Nephron progenitor cell (in vitro differentiated cells): ENCODE data around the gene IL1RAPL2.

Source experiments
- DNase-seq: peaks from one replicate; pipeline ENCODE4 v3.0.0; 2021
- H3K27ac Mint-ChIP-seq: 2 replicates; pipeline ENCODE4 v1.8.0; 2021; ENCODE audit warnings: mild to moderate bottlenecking, moderate library complexity, mixed read lengths
- H3K27me3 Mint-ChIP-seq: 2 replicates; pipeline ENCODE4 v1.8.0; 2021; ENCODE audit warnings: mild to moderate bottlenecking, low read depth, mixed read lengths; ENCODE audit not compliant: poor library complexity
- H3K36me3 Mint-ChIP-seq: 2 replicates; pipeline ENCODE4 v1.8.0; 2021; ENCODE audit warnings: low read depth, mixed read lengths
- H3K4me1 Mint-ChIP-seq: 2 replicates; pipeline ENCODE4 v1.8.0; 2021; ENCODE audit warnings: mixed read lengths
- H3K4me3 Mint-ChIP-seq: 2 replicates; pipeline ENCODE4 v1.8.0; 2021; ENCODE audit warnings: mild to moderate bottlenecking, moderate library complexity, mixed read lengths
- H3K9me3 Mint-ChIP-seq: 2 replicates; pipeline ENCODE4 v1.8.0; 2021; ENCODE audit warnings: mild to moderate bottlenecking, moderate library complexity, mixed read lengths
- TF ChIP-seq, protein P1 (sequence below): fragments of 200-600 bp; sonication (generic); IDR thresholded peaks from 2 replicates; pipeline ENCODE4 v1.5.0; 2021; ENCODE audit warnings: antibody characterized with exemption

The IL1RAPL2 gene

DNA sequence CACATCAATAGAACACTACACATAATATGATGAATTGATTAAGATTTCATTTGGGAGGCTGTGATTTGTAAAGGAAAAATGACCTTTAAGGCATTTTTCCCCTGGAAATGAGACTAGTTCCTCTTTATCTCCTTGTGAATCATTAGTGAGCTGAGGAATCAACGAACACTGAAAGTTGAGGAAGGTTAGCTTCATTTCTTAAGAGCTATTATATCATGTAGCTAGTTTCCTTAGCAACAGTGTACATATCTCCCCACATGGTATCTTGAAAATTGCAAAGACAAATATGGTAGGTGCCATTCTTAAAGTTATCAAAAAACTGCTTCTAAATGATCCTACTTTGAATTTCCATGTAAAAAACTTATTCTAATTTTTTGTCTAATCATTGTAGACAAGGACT lies 1128.8 kb downstream of the IL1RAPL2 start:
- H3K4me3 Mint-ChIP-seq, result no peak overlapping the region
- no peaks in the 10 kb centered on the region for H3K27me3 Mint-ChIP-seq
- DNase-seq, result no peak
- H3K4me1 Mint-ChIP-seq, result peaks cover 24% of the 10 kb centered on the region
- peaks cover 11% of the 10 kb centered on the region for H3K9me3 Mint-ChIP-seq
- H3K36me3 Mint-ChIP-seq, result no peaks in the 10 kb centered on the region
- TF ChIP-seq, protein P1, sequence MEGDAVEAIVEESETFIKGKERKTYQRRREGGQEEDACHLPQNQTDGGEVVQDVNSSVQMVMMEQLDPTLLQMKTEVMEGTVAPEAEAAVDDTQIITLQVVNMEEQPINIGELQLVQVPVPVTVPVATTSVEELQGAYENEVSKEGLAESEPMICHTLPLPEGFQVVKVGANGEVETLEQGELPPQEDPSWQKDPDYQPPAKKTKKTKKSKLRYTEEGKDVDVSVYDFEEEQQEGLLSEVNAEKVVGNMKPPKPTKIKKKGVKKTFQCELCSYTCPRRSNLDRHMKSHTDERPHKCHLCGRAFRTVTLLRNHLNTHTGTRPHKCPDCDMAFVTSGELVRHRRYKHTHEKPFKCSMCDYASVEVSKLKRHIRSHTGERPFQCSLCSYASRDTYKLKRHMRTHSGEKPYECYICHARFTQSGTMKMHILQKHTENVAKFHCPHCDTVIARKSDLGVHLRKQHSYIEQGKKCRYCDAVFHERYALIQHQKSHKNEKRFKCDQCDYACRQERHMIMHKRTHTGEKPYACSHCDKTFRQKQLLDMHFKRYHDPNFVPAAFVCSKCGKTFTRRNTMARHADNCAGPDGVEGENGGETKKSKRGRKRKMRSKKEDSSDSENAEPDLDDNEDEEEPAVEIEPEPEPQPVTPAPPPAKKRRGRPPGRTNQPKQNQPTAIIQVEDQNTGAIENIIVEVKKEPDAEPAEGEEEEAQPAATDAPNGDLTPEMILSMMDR, result no peak
- no peak overlapping the region for H3K27ac Mint-ChIP-seq

DNA sequence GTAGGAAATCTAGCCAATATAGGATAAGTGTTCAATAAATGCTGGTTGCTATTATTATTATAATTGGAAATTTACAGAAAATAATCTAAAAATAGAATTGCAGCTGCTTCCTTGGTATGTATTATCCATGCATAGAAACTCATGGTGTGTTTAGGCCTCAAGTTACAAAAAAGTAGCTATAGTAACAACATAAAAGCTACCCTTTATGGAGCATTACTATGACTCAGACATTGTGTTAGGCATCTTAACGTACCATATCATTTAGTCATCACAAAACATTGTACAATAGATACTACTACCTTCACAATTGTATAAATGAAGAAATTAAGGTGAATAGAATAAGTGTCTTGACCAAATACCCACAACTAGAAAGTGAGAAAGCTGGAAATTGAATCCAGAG lies 1129.5 kb downstream of the IL1RAPL2 start:
- peaks cover 11% of the 10 kb centered on the region for H3K9me3 Mint-ChIP-seq
- H3K4me3 Mint-ChIP-seq, result no peak overlapping the region
- TF ChIP-seq, protein P1, result no peak
- no peaks in the 10 kb centered on the region for H3K27me3 Mint-ChIP-seq
- H3K27ac Mint-ChIP-seq, result no peak overlapping the region
- peaks cover 30% of the 10 kb centered on the region for H3K4me1 Mint-ChIP-seq
- H3K36me3 Mint-ChIP-seq, result no peaks in the 10 kb centered on the region
- DNase-seq, result no peak

DNA sequence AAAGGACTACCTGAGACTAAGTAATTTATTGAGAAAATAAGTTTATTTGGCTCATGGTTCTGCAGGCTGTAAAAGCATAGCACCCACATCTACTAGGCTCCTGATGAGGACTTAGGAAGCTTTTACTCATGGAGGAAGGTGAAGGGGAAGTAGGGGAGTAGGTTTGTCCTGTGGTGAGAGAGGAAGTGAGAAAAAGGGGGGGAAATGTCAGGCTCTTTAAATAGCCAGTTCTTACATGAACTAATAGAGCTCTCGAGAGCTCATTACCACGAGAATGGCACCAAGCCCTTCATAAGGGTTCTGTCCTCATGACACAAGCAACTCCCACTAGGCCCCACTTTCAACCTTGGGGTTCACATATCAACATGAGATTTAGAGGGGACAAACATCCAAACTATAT lies 1130.9 kb downstream of the IL1RAPL2 start:
- no peak overlapping the region for H3K4me3 Mint-ChIP-seq
- peaks cover 4% of the 10 kb centered on the region for H3K9me3 Mint-ChIP-seq
- DNase-seq, result no peak
- H3K36me3 Mint-ChIP-seq, result no peaks in the 10 kb centered on the region
- peaks cover 43% of the 10 kb centered on the region for H3K4me1 Mint-ChIP-seq
- H3K27ac Mint-ChIP-seq, result no peak overlapping the region
- TF ChIP-seq, protein P1, result no peak
- no peaks in the 10 kb centered on the region for H3K27me3 Mint-ChIP-seq

DNA sequence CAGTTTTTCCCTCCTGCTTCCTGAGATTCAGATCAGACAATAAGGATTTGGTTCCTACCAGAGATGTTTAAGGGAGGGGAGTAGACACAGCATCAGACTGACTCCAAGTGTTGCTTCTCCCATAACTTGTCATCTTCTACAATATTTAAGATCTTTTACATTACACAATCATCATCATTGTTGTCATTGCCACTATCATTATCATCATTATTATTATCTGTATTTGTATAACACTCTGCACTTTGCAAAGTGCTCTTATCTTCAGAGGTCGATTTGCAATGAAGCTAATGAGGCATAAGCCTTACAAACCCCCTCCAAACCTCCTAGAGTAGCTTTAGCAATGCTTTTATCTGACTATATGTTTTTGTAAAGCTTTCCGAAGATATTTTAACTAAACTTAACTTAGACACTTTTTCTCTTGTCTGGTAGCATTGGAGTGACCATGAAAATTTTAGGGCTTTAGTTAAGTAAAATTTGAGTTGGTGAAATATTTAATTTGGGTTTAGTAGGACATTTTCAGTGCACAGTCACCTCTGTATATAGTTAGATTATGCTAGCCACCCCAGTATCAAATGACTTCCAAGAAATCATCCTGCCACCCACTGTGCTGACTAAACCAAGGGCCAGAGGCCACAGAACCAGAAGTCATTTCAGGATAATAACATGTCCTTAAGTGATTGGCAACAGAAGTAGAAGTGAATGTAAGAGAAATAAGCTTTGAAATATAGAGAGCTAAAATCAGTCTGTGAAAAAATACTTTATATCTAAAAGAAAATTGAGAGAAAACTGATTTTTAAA lies 1132.2 kb downstream of the IL1RAPL2 start:
- no peak for DNase-seq
- H3K27ac Mint-ChIP-seq, result no peak overlapping the region
- peaks cover 46% of the 10 kb centered on the region for H3K4me1 Mint-ChIP-seq
- H3K4me3 Mint-ChIP-seq, result no peak overlapping the region
- TF ChIP-seq, protein P1, result no peak
- no peaks in the 10 kb centered on the region for H3K27me3 Mint-ChIP-seq
- peaks cover 4% of the 10 kb centered on the region for H3K9me3 Mint-ChIP-seq
- no peaks in the 10 kb centered on the region for H3K36me3 Mint-ChIP-seq

DNA sequence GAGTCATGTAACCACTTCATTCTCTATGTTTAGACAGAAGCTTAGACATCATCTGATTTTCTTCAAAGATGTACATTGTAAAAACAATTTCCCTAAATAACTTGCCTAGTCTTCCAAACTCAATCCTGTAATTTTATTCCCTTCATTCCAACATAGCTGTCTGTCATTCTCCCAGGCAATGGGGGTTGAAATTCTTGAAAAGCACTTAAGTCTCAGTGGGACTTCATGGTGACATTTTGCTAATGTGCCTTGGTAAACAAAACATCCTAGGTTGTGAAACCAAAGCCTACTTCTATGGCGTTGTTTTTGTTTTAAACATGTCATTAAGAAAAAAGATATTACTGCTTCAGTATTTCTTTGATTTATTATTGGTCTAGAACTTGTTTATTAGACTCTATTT lies 1134.3 kb downstream of the IL1RAPL2 start:
- H3K27me3 Mint-ChIP-seq, result no peaks in the 10 kb centered on the region
- DNase-seq, result no peak
- H3K9me3 Mint-ChIP-seq, result peaks cover 4% of the 10 kb centered on the region
- H3K27ac Mint-ChIP-seq, result peak overlapping the region; percentile 69
- H3K36me3 Mint-ChIP-seq, result no peaks in the 10 kb centered on the region
- H3K4me1 Mint-ChIP-seq, result peaks cover 46% of the 10 kb centered on the region
- no peak overlapping the region for H3K4me3 Mint-ChIP-seq
- TF ChIP-seq, protein P1, result no peak
